Endodermal cell (in vitro differentiated cells): ENCODE measurements around the gene PTPMT1. TPM values are rescaled to one million over a fixed set of nuclear protein-coding genes. Genes with fewer than 3 reads are reported as not detected.
"Not testable (repeated sequence)": the region's sequence is repeated elsewhere in the genome, so short reads cannot be mapped to it uniquely, and the experiment has no call there.

ENCODE experiments used
- DNase-seq: peaks from one replicate; pipeline ENCODE4 v3.0.0-alpha.2; 2017
- H3K27ac ChIP-seq: 2 replicates; pipeline ENCODE4 v1.5.1; 2013; ENCODE audit warnings: mild to moderate bottlenecking, low read depth, low read length, moderate library complexity
- H3K27me3 ChIP-seq: 2 replicates; pipeline ENCODE4 v1.6.1; 2013; ENCODE audit warnings: mild to moderate bottlenecking, low read length, moderate library complexity; ENCODE audit not compliant: insufficient read depth, control insufficient read depth, poor library complexity, severe bottlenecking
- H3K36me3 ChIP-seq: 2 replicates; pipeline ENCODE4 v1.7.0; 2013; ENCODE audit warnings: mild to moderate bottlenecking, low read length, moderate library complexity; ENCODE audit not compliant: control insufficient read depth, insufficient read depth
- H3K4me1 ChIP-seq: one replicate; pipeline ENCODE4 v1.7.0; 2013; ENCODE audit warnings: low read length; ENCODE audit not compliant: control insufficient read depth, insufficient read depth
- H3K4me3 ChIP-seq: 2 replicates; pipeline ENCODE4 v1.5.1; 2013; ENCODE audit warnings: mild to moderate bottlenecking, low read length, moderate library complexity
- H3K9ac ChIP-seq: 2 replicates; pipeline ENCODE4 v1.6.1; 2013; ENCODE audit warnings: mild to moderate bottlenecking, low read length, moderate library complexity; ENCODE audit not compliant: poor library complexity, severe bottlenecking; ENCODE audit errors: extremely low read depth
- H3K9me3 ChIP-seq: 2 replicates; pipeline ENCODE4 v1.6.1; 2013; ENCODE audit warnings: mild to moderate bottlenecking, low read length, moderate library complexity; ENCODE audit not compliant: control insufficient read depth
- H3K27ac Mint-ChIP-seq: 2 replicates; pipeline ENCODE4 v1.8.0; 2020; ENCODE audit warnings: mixed read lengths
- H3K27me3 Mint-ChIP-seq: 2 replicates; pipeline ENCODE4 v1.8.0; 2021; ENCODE audit warnings: mild to moderate bottlenecking, mixed read lengths; ENCODE audit not compliant: insufficient read depth
- H3K36me3 Mint-ChIP-seq: 2 replicates; pipeline ENCODE4 v1.8.0; 2020; ENCODE audit warnings: low read depth, mixed read lengths
- H3K4me1 Mint-ChIP-seq: 2 replicates; pipeline ENCODE4 v1.8.0; 2020; ENCODE audit warnings: mixed read lengths
- H3K4me3 Mint-ChIP-seq: 2 replicates; pipeline ENCODE4 v1.8.0; 2020; ENCODE audit warnings: mild to moderate bottlenecking, moderate library complexity, mixed read lengths
- H3K9me3 Mint-ChIP-seq: 2 replicates; pipeline ENCODE4 v1.8.0; 2020; ENCODE audit warnings: mild to moderate bottlenecking, mixed read lengths
- WGBS, 2 experiments: methylation state at CpG; one replicate each; pipeline versions ENCODE4 v1.1.5 to v1.1.7; 2013; ENCODE audit warnings: missing lambda C conversion rate in 2 of 2, mixed read lengths in 1 of 2; ENCODE audit not compliant: insufficient coverage in 1 of 2, insufficient read length in 1 of 2; 5-methylcytosine and 5-hydroxymethylcytosine counted together
- total RNA-seq, 2 donors: library from RNA; stranded (reverse); fragmentation: NEBNext Ultra II Directional in 1 of 2; extraction: Animal tissue kit (Norgen Biotek cat#: 25700) in 1 of 2; gene quantifications; 2 replicates in 1 of 2; 3 replicates in 1 of 2; pipeline ENCODE4 v1.2.1, GENCODE V29; 2021
- TF ChIP-seq, protein P1 (sequence below): fragments of 200-600 bp; sonication (generic); conservative IDR thresholded peaks from 2 replicates; pipeline ENCODE4 v1.5.0; 2021; ENCODE audit warnings: antibody characterized with exemption, mild to moderate bottlenecking

The PTPMT1 gene
- total RNA-seq, 2 donors from 2014 or later, result 55.8 to 65.0 TPM

DNA sequence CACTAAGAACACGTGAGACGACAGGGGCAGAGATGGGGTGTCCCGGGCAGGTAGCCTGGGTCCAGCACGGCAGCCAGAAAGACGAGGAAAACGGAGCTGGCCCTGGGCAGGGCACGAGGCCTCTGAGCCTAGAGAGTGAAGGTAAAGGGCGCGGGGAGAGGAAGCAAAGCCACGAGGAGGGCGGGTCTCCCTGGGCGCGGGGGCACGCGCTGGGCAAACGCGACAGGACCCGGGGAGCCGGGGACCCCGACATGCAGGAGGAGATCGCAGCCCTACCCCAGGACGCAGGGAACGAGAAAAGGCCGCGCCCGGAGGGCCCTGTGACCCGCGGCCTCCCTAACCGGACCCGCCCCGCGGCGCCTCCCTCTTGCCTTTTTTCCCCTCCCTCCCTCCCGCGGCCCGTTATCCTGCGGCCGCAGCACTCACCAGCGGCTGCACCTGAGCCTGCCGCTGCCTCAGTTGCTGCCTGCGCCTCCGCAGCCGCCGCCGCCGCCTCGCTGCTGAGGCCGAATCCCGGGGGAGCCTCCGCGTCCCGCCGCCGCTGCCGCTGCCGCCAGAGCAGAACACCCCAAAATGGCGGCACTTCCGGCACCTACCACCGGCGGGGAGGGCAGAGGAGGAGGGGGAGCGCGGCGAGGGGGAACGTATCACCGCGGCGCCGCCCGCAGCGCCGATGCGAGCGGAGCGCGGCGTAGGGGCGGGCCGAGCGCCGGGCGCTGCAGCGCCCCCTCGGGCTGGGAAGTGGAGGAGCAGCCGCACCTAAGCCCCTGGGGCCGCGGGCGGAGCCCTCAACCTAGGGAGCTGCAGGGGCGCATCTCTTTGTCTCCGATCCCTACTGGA is 12.6 kb upstream of the PTPMT1 start, which contains the start of gene CELF1:
TSS of gene CELF1 (minus strand) at position 567 of the 840 bp plus-strand sequence. CDS start 53,609 bp downstream, outside the sequence.
- TF ChIP-seq, protein P1, sequence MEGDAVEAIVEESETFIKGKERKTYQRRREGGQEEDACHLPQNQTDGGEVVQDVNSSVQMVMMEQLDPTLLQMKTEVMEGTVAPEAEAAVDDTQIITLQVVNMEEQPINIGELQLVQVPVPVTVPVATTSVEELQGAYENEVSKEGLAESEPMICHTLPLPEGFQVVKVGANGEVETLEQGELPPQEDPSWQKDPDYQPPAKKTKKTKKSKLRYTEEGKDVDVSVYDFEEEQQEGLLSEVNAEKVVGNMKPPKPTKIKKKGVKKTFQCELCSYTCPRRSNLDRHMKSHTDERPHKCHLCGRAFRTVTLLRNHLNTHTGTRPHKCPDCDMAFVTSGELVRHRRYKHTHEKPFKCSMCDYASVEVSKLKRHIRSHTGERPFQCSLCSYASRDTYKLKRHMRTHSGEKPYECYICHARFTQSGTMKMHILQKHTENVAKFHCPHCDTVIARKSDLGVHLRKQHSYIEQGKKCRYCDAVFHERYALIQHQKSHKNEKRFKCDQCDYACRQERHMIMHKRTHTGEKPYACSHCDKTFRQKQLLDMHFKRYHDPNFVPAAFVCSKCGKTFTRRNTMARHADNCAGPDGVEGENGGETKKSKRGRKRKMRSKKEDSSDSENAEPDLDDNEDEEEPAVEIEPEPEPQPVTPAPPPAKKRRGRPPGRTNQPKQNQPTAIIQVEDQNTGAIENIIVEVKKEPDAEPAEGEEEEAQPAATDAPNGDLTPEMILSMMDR, result peak; percentile 97
- WGBS, 2 experiments, result 0% methylated on average over 28 to 89 of the region's 89 CpGs
- H3K4me3 Mint-ChIP-seq, result peak within 1 kb of the TSS; percentile 97

DNA sequence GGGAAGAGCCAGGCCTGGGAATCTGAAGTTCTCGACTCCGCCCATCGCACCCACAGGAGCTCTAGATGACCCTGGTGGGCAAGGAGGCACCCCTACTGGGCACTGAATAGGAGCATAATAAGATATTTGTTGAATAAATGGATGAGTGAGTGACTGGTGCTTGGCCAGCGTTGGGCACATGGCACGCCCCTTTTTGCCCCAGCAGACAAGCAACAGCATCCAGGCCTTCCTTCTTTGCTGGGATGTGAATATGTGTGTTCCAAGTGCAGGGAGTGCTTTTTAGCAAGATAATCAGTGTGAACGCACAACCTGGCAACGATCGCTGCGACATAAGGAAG is 12.0 kb upstream of the PTPMT1 start:
- Mint-ChIP-seq H3K27me3 (no peaks in the 10 kb centered on the region), H3K27ac (peak overlapping the region; percentile 97), H3K9me3 (no peaks in the 10 kb centered on the region), H3K4me3 (peak overlapping the region; percentile 97), H3K4me1 (peaks cover 11% of the 10 kb centered on the region), H3K36me3 (peaks cover 8% of the 10 kb centered on the region)
- TF ChIP-seq, protein P1, result peak; percentile 13
- DNase-seq, result no peak
- Histone ChIP-seq H3K4me1 (no peaks in the 10 kb centered on the region), H3K27me3 (no peaks in the 10 kb centered on the region), H3K9me3 (no peaks in the 10 kb centered on the region), H3K4me3 (peak overlapping the region; percentile 76), H3K36me3 (peaks cover 28% of the 10 kb centered on the region), H3K27ac (peak overlapping the region; percentile 89), H3K9ac (peak overlapping the region; percentile 94)
- WGBS, 2 experiments, result 0 to 32% methylated on average over 3 to 9 of the region's 9 CpGs

More for the DNA sequence above, 12.6 kb upstream of the PTPMT1 start, which contains the start of gene CELF1:
- H3K9ac ChIP-seq, result peak within 1 kb of the TSS; percentile 94
- no peaks in the 10 kb centered on the region for H3K9me3 Mint-ChIP-seq
- peaks cover 33% of the 10 kb centered on the region for H3K36me3 ChIP-seq
- peak within 1 kb of the TSS; percentile 89 for H3K27ac ChIP-seq
- H3K4me3 ChIP-seq, result peak within 1 kb of the TSS; percentile 88
- DNase-seq, result peak; percentile 97
- no peaks in the 10 kb centered on the region for H3K27me3 Mint-ChIP-seq
- peak within 1 kb of the TSS; percentile 98 for H3K27ac Mint-ChIP-seq
- H3K27me3 ChIP-seq, result no peaks in the 10 kb centered on the region
- no peaks in the 10 kb centered on the region for H3K9me3 ChIP-seq
- H3K4me1 Mint-ChIP-seq, result peaks cover 11% of the 10 kb centered on the region
- peaks cover 11% of the 10 kb centered on the region for H3K36me3 Mint-ChIP-seq
- H3K4me1 ChIP-seq, result no peaks in the 10 kb centered on the region

DNA sequence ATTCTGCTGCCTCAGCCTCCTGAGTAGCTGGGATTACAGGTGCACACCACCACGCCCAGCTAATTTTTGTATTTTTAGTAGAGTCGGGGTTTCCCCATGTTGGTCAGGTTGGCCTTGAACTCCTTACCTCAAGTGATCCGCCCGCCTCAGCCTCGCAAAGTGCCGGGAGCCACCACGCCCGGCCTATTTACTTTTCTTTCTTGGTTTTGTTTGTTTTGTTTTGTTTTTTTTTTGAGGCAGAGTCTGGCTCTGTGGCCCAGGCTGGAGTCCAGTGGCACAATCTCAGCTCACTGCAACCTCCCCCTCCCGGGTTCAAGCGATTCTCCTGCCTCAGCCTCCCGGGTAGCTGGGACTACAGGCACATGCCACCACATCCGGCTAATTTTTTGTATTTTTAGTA is 8.4 kb upstream of the PTPMT1 start:
- not testable (repeated sequence) for H3K36me3 ChIP-seq, DNase-seq, H3K27me3 ChIP-seq, H3K27me3 Mint-ChIP-seq, H3K27ac ChIP-seq, H3K4me3 Mint-ChIP-seq, H3K4me1 ChIP-seq, H3K36me3 Mint-ChIP-seq, H3K4me3 ChIP-seq, H3K9me3 ChIP-seq, H3K9me3 Mint-ChIP-seq, H3K9ac ChIP-seq, H3K4me1 Mint-ChIP-seq, H3K27ac Mint-ChIP-seq
- WGBS, 2 experiments, result 93 to 95% methylated on average over 12 of the region's 12 CpGs
